ENCODE data around the gene ENTHD1.

ENTHD1 gene

DNA sequence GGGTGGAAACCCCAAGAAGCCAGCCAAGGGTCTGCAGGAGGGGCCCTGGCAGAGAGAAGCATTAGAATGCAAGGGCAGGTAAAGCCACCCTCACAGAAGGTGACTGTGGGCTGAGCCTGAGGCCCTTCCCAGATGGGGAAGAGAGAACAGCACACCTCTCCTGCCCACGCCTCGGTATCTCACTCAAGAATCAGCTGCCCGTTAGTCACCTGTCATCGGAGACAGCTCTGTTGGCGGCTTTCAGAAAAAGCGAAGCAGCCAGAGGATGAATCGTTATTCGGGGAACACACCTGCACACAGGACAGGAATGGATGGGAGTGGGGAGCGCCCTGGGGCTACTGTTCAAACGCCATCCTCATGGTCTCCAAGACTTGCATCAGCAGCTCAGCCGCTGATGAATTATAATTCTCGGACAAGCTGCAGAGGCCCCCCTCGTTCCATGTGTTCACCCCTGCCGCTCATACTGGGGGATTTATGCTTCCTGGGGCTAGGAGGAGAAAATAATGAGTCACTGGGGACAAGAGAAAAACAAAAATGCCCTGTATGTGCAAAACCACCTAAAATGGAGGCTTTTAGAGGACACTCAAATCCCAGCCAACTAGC, 45.0 kb upstream of the ENTHD1 start:
- Histone ChIP-seq H3K4me3 (ENCODE audit: insufficient read depth, low read length, poor library complexity, severe bottlenecking) (no peak overlapping the region), H3K9me2 (replicated peaks; ENCODE audit: insufficient read depth, low read length) (no peaks in the 10 kb centered on the region), H3K36me3 (ENCODE audit: low read length) (no peaks in the 10 kb centered on the region), H3K9me3 (ENCODE audit: insufficient read depth, low read length) (no peaks in the 10 kb centered on the region), H3K79me2 (ENCODE audit: insufficient read depth, low read length) (no peaks in the 10 kb centered on the region), H2AFZ (ENCODE audit: low read depth, low read length, severe bottlenecking) (no peak overlapping the region), H3K27me3 (ENCODE audit: low read length) (no peaks in the 10 kb centered on the region), H3K9ac (ENCODE audit: low read length) (no peak overlapping the region), H3K27ac (ENCODE audit: low read depth, low read length) (no peak overlapping the region), H3F3A (ENCODE audit: insufficient read depth) (no peaks in the 10 kb centered on the region), H3K4me2 (ENCODE audit: low read depth, low read length, poor library complexity, severe bottlenecking) (no peak overlapping the region), H4K20me1 (ENCODE audit: low read depth, low read length) (no peaks in the 10 kb centered on the region)
- TF ChIP-seq, protein P1, sequence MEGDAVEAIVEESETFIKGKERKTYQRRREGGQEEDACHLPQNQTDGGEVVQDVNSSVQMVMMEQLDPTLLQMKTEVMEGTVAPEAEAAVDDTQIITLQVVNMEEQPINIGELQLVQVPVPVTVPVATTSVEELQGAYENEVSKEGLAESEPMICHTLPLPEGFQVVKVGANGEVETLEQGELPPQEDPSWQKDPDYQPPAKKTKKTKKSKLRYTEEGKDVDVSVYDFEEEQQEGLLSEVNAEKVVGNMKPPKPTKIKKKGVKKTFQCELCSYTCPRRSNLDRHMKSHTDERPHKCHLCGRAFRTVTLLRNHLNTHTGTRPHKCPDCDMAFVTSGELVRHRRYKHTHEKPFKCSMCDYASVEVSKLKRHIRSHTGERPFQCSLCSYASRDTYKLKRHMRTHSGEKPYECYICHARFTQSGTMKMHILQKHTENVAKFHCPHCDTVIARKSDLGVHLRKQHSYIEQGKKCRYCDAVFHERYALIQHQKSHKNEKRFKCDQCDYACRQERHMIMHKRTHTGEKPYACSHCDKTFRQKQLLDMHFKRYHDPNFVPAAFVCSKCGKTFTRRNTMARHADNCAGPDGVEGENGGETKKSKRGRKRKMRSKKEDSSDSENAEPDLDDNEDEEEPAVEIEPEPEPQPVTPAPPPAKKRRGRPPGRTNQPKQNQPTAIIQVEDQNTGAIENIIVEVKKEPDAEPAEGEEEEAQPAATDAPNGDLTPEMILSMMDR (IDR thresholded peaks at IDR 0.05; ENCODE audit: insufficient read depth, low read length, poor library complexity, severe bottlenecking) = no peak

DNA sequence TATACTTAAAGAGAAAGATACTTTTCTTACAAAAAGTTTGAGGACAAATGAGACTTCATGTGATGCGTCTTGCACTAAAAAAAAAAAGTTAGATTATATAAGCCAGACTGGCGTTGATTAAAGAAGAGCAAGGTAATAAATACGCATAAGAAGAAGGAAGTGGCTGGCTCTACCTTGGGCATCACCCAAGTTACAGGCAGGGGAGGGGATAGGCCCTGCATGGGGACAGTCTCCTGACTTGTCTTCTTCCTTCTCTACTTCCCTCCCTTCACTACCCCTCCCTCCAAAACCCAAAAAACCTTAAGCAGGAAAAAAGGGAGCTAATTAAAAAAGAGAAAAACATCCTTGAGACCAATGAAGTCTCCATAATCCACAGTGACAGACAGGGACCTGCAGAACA, 44.3 kb upstream of the ENTHD1 start:
- H3K27ac ChIP-seq (ENCODE audit: low read depth, low read length) = no peak overlapping the region
- H3K36me3 ChIP-seq (ENCODE audit: low read length) = no peaks in the 10 kb centered on the region
- no peak overlapping the region for H2AFZ ChIP-seq (ENCODE audit: low read depth, low read length, severe bottlenecking)
- no peaks in the 10 kb centered on the region for H3K9me3 ChIP-seq (ENCODE audit: insufficient read depth, low read length)
- H3K9me2 ChIP-seq (replicated peaks; ENCODE audit: insufficient read depth, low read length) = no peaks in the 10 kb centered on the region
- H3K9ac ChIP-seq (ENCODE audit: low read length) = no peak overlapping the region
- H3K4me2 ChIP-seq (ENCODE audit: low read depth, low read length, poor library complexity, severe bottlenecking) = no peak overlapping the region
- H3K4me3 ChIP-seq (ENCODE audit: insufficient read depth, low read length, poor library complexity, severe bottlenecking) = no peak overlapping the region
- H3F3A ChIP-seq (ENCODE audit: insufficient read depth) = no peaks in the 10 kb centered on the region
- H4K20me1 ChIP-seq (ENCODE audit: low read depth, low read length) = no peaks in the 10 kb centered on the region
- no peaks in the 10 kb centered on the region for H3K79me2 ChIP-seq (ENCODE audit: insufficient read depth, low read length)
- H3K27me3 ChIP-seq (ENCODE audit: low read length) = no peaks in the 10 kb centered on the region
- no peak for TF ChIP-seq EZH2phosphoT487 (conservative IDR thresholded peaks at IDR 0.05; ENCODE audit: low read length)
- TF ChIP-seq, protein P1 (IDR thresholded peaks at IDR 0.05; ENCODE audit: insufficient read depth, low read length, poor library complexity, severe bottlenecking) = no peak

DNA sequence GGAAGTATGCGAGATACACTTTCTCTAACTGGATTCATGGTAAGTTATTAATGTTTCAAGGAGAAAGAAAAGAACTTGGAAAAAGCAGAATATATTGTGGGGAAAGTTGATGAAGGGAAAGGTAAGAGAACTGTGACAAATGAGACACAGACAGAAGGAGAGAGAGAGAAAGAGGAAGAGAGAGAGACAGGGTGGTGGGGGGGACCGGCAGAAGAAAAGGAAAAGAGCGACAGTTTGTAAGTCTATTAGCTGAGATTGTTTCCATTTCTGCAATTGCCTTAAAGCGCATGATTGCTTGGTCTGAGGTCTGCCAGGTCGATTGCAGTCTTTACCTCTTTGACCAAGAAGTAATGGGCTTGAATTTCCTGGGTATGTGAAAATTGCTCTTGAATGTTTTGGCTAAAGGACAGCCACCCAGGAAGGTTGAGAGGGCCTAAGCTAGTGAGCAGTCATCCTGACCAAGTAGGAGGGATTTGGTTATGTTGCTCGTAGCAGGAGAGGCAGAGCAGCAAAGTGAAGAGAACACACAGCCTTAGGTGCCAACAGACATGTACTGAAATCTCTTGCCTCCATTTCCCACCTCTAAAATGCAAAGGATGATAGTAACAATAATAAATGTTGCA, 43.1 kb upstream of the ENTHD1 start:
- Histone ChIP-seq H4K20me1 (ENCODE audit: low read depth, low read length) (no peaks in the 10 kb centered on the region), H3K27me3 (ENCODE audit: low read length) (no peaks in the 10 kb centered on the region), H3K36me3 (ENCODE audit: low read length) (no peaks in the 10 kb centered on the region), H2AFZ (ENCODE audit: low read depth, low read length, severe bottlenecking) (no peak overlapping the region), H3K4me2 (ENCODE audit: low read depth, low read length, poor library complexity, severe bottlenecking) (no peak overlapping the region), H3K9me2 (replicated peaks; ENCODE audit: insufficient read depth, low read length) (no peaks in the 10 kb centered on the region), H3K9me3 (ENCODE audit: insufficient read depth, low read length) (no peaks in the 10 kb centered on the region), H3K79me2 (ENCODE audit: insufficient read depth, low read length) (no peaks in the 10 kb centered on the region), H3F3A (ENCODE audit: insufficient read depth) (no peaks in the 10 kb centered on the region), H3K27ac (ENCODE audit: low read depth, low read length) (no peak overlapping the region), H3K4me3 (ENCODE audit: insufficient read depth, low read length, poor library complexity, severe bottlenecking) (no peak overlapping the region), H3K9ac (ENCODE audit: low read length) (no peak overlapping the region)
- no peak for TF ChIP-seq EZH2phosphoT487 (conservative IDR thresholded peaks at IDR 0.05; ENCODE audit: low read length)
- TF ChIP-seq, protein P1 (IDR thresholded peaks at IDR 0.05; ENCODE audit: insufficient read depth, low read length, poor library complexity, severe bottlenecking) = no peak

All from SU-DHL-6 (cell line).